A549 (cell line): ENCODE data around the gene PKNOX1. TPM values are rescaled to one million over a fixed set of nuclear protein-coding genes. Genes with fewer than 3 reads are reported as not detected.
A peak's percentile ranks its signal among the peaks of the same experiment; 100 is the strongest.

ENCODE experiments used
- ATAC-seq, 2 experiments: fragments of 200-7000 bp in 1 of 2; fragments of >200 bp in 1 of 2; cut with Nextera tagmentation in 1 of 2; cut with Tn5 transposase in 1 of 2; 3 replicates each; pipeline versions ENCODE4 v1.8.0 to v1.9.1; 2018 to 2020; ENCODE audit warnings: mild to moderate bottlenecking in 1 of 2, moderate library complexity in 1 of 2
- CTCF ChIA-PET: fragments of 300-600 bp; sonication (Branson Sonifier 250); formaldehyde crosslinking; extraction: SDS; loops from one replicate; lab custom pipeline; 2021; ENCODE audit warnings: antibody characterized with exemption, inconsistent platforms; lab: Yijun Ruan, JAX
- POLR2A ChIA-PET: fragments of 350-600 bp; formaldehyde crosslinking; extraction: SDS; loops from one replicate; lab custom pipeline; 2021; ENCODE audit warnings: antibody characterized with exemption, inconsistent platforms; lab: Yijun Ruan, JAX
- DNase-seq, 2 experiments: peaks; one replicate each; pipeline versions ENCODE4 v3.0.0 to v3.0.0-alpha.2; 2011 to 2016; ENCODE audit warnings: low read depth in 1 of 2, low spot score in 1 of 2
- FAIRE-seq: peaks from 2 replicates; lab custom pipeline; 2011; peaks lifted over from hg19 to GRCh38; lab: Jason Lieb, UNC
- H3K27ac ChIP-seq, 2 experiments: fragments of >200 bp; sonication (Bioruptor Twin); formaldehyde crosslinking; 3 replicates each; pipeline ENCODE4 v1.5.1; 2016 to 2017
- H3K4me1 ChIP-seq: fragments of >200 bp; sonication (Bioruptor Twin); formaldehyde crosslinking; 3 replicates; pipeline ENCODE4 v1.6.1; 2016
- H3K4me2 ChIP-seq: fragments of >200 bp; sonication (Bioruptor Twin); formaldehyde crosslinking; 3 replicates; pipeline ENCODE4 v1.6.1; 2016
- H3K4me3 ChIP-seq: fragments of >200 bp; sonication (Bioruptor Twin); formaldehyde crosslinking; 3 replicates; pipeline ENCODE4 v1.5.1; 2016
- H3K9me3 ChIP-seq: fragments of >200 bp; sonication (Bioruptor Twin); formaldehyde crosslinking; 3 replicates; pipeline ENCODE4 v1.6.1; 2016
- BHLHE40 ChIP-seq: IDR thresholded peaks from 2 replicates; pipeline ENCODE4 v1.6.1; 2012; ENCODE audit warnings: low read depth, low read length, inconsistent platforms
- CBX8 ChIP-seq: fragments of 200-600 bp; sonication (generic); IDR thresholded peaks from 2 replicates; pipeline ENCODE4 v1.6.1; 2016
- CEBPB ChIP-seq, 2 experiments: fragments of >200 bp in 1 of 2; sonication (Bioruptor Twin) in 1 of 2; formaldehyde crosslinking in 1 of 2; IDR thresholded peaks; 2 replicates each; pipeline ENCODE4 v1.6.1; 2012 to 2016
- CHD4 ChIP-seq: fragments of 200-600 bp; sonication (generic); IDR thresholded peaks from 2 replicates; pipeline ENCODE4 v1.6.1; 2016; ENCODE audit warnings: antibody characterized with exemption, mild to moderate bottlenecking, borderline replicate concordance
- EHF ChIP-seq: fragments of 250-450 bp; sonication (Bioruptor Pico); IDR thresholded peaks from 2 replicates; pipeline ENCODE4 v1.5.0; 2020; ENCODE audit warnings: mild to moderate bottlenecking
- ESRRA ChIP-seq: fragments of 150-350 bp; IDR thresholded peaks from 2 replicates; pipeline ENCODE4 v1.6.1; 2014; ENCODE audit warnings: mild to moderate bottlenecking, low read length, borderline replicate concordance
- FOSB ChIP-seq: fragments of 250-450 bp; sonication (Bioruptor Pico); IDR thresholded peaks from 2 replicates; pipeline ENCODE4 v1.5.0; 2020; ENCODE audit warnings: mild to moderate bottlenecking, moderate library complexity
- FOSL2 ChIP-seq, 2 experiments: fragments of 450-650 bp in 1 of 2; fragments of >200 bp in 1 of 2; sonication (Bioruptor Twin) in 1 of 2; formaldehyde crosslinking; IDR thresholded peaks; 2 replicates each; pipeline versions ENCODE4 v1.5.0 to v1.6.1; 2016 to 2020; ENCODE audit warnings: mild to moderate bottlenecking in 1 of 2, moderate library complexity in 1 of 2
- FOXS1 ChIP-seq: fragments of 250-450 bp; sonication (Bioruptor Pico); IDR thresholded peaks from 2 replicates; pipeline ENCODE4 v1.5.0; 2020; ENCODE audit warnings: mild to moderate bottlenecking, moderate library complexity
- GATA3 ChIP-seq: IDR thresholded peaks from 2 replicates; pipeline ENCODE4 v1.6.1; 2012; ENCODE audit warnings: borderline replicate concordance
- HOXA7 ChIP-seq: fragments of 250-450 bp; sonication (Bioruptor Pico); IDR thresholded peaks from 2 replicates; pipeline ENCODE4 v1.5.0; 2020; ENCODE audit warnings: mild to moderate bottlenecking, moderate library complexity
- HOXB13 ChIP-seq: fragments of 250-450 bp; sonication (Bioruptor Pico); IDR thresholded peaks from 2 replicates; pipeline ENCODE4 v1.5.0; 2020; ENCODE audit warnings: low read depth, mild to moderate bottlenecking, moderate library complexity
- HOXB5 ChIP-seq: fragments of 250-450 bp; sonication (Bioruptor Pico); IDR thresholded peaks from 2 replicates; pipeline ENCODE4 v1.5.0; 2020; ENCODE audit warnings: mild to moderate bottlenecking, moderate library complexity
- JUN ChIP-seq, 2 experiments: fragments of >200 bp; sonication (Bioruptor Twin); formaldehyde crosslinking; IDR thresholded peaks; 2 replicates in 1 of 2; 3 replicates in 1 of 2; pipeline ENCODE4 v1.6.1; 2016 to 2017
- KDM1A ChIP-seq: fragments of 200-600 bp; sonication (generic); IDR thresholded peaks from 2 replicates; pipeline ENCODE4 v1.6.1; 2016; ENCODE audit warnings: low read depth, mild to moderate bottlenecking
- KDM5A ChIP-seq: fragments of 200-600 bp; sonication (generic); IDR thresholded peaks from 2 replicates; pipeline ENCODE4 v1.6.1; 2016; ENCODE audit warnings: antibody characterized with exemption, mild to moderate bottlenecking
- NPAS2 ChIP-seq: fragments of 250-450 bp; sonication (Bioruptor Pico); IDR thresholded peaks from 2 replicates; pipeline ENCODE4 v1.8.0; 2022; ENCODE audit warnings: mild to moderate bottlenecking, moderate library complexity, borderline replicate concordance
- PHF8 ChIP-seq: fragments of 200-600 bp; sonication (generic); IDR thresholded peaks from 2 replicates; pipeline ENCODE4 v1.6.1; 2016; ENCODE audit warnings: low read depth, mild to moderate bottlenecking, antibody characterized with exemption, moderate library complexity, borderline replicate concordance
- RAD21 ChIP-seq, 2 experiments: fragments of >200 bp in 1 of 2; sonication (Bioruptor Twin) in 1 of 2; formaldehyde crosslinking in 1 of 2; IDR thresholded peaks in 1 of 2; conservative IDR thresholded peaks in 1 of 2; 2 replicates in 1 of 2; 3 replicates in 1 of 2; pipeline ENCODE4 v1.6.1; 2012 to 2018; ENCODE audit warnings: inconsistent platforms in 1 of 2
- RCOR1 ChIP-seq: fragments of 150-350 bp; IDR thresholded peaks from 2 replicates; pipeline ENCODE4 v1.6.1; 2014; ENCODE audit warnings: antibody characterized with exemption, low read length, low read depth
- RFX5 ChIP-seq: fragments of 450-650 bp; IDR thresholded peaks from 2 replicates; pipeline ENCODE4 v1.7.1; 2014; ENCODE audit warnings: antibody characterized with exemption, mild to moderate bottlenecking, moderate library complexity
- RNF2 ChIP-seq: fragments of 200-600 bp; sonication (generic); IDR thresholded peaks from 2 replicates; pipeline ENCODE4 v1.6.1; 2016; ENCODE audit warnings: low read depth, mild to moderate bottlenecking, antibody characterized with exemption, moderate library complexity, borderline replicate concordance
- WGBS: methylation state at CpG from one replicate; pipeline ENCODE4 v1.1.6; 2017; ENCODE audit errors: missing lambda C conversion rate; 5-methylcytosine and 5-hydroxymethylcytosine counted together
- polyA plus RNA-seq, 4 experiments: library from polyadenylated mRNA; depleted of rRNA in 3 of 4; stranded (reverse); fragments of >200 nt; fragmentation: RNase III in 1 of 4; extraction: RNeasy Plus Mini Kit Qiagen cat#74134 plus additional on column Dnase treatment in 1 of 4; gene quantifications; 2 replicates in 3 of 4; 3 replicates in 1 of 4; pipeline ENCODE4 v1.2.3, GENCODE V29; 2011 to 2017
- TF ChIP-seq, protein P1 (sequence below): fragments of 150-350 bp; IDR thresholded peaks from 2 replicates; pipeline ENCODE4 v1.6.1; 2014; ENCODE audit warnings: low read depth, mild to moderate bottlenecking, low read length
- TF ChIP-seq, protein P2 (sequence below): fragments of 200-600 bp; sonication (generic); IDR thresholded peaks from 2 replicates; pipeline ENCODE4 v1.6.1; 2016; ENCODE audit warnings: antibody characterized with exemption, mild to moderate bottlenecking, moderate library complexity
- TF ChIP-seq, protein P3 (sequence below): IDR thresholded peaks from 2 replicates; pipeline ENCODE4 v1.6.1; 2012; ENCODE audit warnings: low read depth, borderline replicate concordance
- TF ChIP-seq, protein P4 (sequence below): fragments of >200 bp; sonication (Bioruptor Twin); formaldehyde crosslinking; IDR thresholded peaks from 3 replicates; pipeline ENCODE4 v1.5.1; 2016
- TF ChIP-seq, protein P5 (sequence below): fragments of 250-450 bp; sonication (Bioruptor Pico); IDR thresholded peaks from 2 replicates; pipeline ENCODE4 v1.5.0; 2020; ENCODE audit warnings: low read depth, mild to moderate bottlenecking, moderate library complexity
- TF ChIP-seq, protein P6 (sequence below): fragments of >200 bp; sonication (Bioruptor Twin); formaldehyde crosslinking; IDR thresholded peaks from 3 replicates; pipeline ENCODE4 v1.6.1; 2016
- TF ChIP-seq, protein P7 (sequence below): fragments of >200 bp; sonication (Bioruptor Twin); formaldehyde crosslinking; IDR thresholded peaks from 2 replicates; pipeline ENCODE4 v1.6.1; 2016

PKNOX1 gene
- polyA plus RNA-seq, 2 of the 4 experiments (the other 2 are of a cell fraction), result 3.9 to 16.3 TPM

DNA sequence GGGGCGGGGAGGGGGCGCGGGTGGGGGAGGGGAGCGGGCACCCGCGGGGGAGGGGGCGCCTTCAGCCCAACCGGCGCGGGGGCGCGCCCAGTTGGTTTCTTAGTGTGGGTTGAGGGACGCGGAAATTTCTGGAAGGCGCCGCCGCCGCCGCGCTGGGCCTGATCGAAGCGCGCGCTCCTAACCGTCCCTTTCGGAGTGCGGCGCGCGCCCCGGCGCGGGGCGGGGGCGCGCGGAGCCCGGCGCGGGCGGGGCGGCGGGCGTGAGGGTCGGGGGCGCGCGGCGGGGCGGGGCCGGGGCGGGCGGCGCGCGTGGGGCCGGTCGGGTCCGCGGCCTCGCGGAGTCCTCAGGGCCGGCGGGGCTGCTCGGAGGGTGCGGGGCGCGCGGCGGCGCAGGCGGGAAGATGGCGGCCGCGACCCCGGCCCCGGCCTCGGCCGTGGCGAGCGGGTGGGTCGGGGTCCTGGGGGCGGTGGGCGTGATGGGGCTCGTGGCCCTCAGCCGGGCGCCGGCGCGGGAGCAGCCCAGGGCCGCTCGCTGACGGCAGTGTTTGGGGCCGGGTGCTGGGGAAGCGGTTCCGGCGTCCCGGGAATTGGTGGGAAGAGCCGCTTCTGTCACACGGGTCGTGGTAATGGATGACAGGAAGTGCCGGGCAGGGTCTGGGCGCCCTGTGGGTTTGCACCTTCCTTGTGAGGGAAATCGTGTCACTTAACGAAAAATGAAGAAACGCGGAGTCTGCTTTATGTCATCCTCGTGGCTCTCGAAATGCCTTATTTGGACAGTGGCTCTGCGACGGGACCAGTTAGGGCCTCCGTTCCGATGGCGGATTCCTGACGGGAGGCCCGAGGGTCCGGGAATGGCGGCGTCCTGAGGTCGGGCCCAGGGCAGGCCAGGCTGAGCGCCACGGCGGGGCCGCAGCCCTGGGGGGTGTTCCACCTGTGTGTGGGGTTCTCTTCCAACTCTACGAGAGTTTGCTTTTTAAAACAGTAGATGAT, 764 bp downstream of the PKNOX1 start:
- Histone ChIP-seq H3K27ac (peak overlapping the region; percentile 99 to 100), H3K4me3 (peak overlapping the region; percentile 91), H3K4me2 (peak overlapping the region; percentile 91), H3K9me3 (no peaks in the 10 kb centered on the region), H3K4me1 (peaks cover 14% of the 10 kb centered on the region; the same call in 2 of the 3 replicates)
- POLR2A ChIA-PET, result no interaction called here
- ATAC-seq, result peak; percentile 18 to 47
- CTCF ChIA-PET, result no interaction called here
- DNase-seq, result peak; percentile 35 to 56
- under 1% methylated on average over 19 of the region's 125 CpGs for WGBS
- FAIRE-seq, result no peak
- no peak for TF ChIP-seq EHF (CRISPR knock-in tag)
- TF ChIP-seq, protein P1, sequence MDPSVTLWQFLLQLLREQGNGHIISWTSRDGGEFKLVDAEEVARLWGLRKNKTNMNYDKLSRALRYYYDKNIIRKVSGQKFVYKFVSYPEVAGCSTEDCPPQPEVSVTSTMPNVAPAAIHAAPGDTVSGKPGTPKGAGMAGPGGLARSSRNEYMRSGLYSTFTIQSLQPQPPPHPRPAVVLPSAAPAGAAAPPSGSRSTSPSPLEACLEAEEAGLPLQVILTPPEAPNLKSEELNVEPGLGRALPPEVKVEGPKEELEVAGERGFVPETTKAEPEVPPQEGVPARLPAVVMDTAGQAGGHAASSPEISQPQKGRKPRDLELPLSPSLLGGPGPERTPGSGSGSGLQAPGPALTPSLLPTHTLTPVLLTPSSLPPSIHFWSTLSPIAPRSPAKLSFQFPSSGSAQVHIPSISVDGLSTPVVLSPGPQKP, result no peak
- no peak for TF ChIP-seq ESRRA
- TF ChIP-seq HOXB13 (CRISPR knock-in tag), result no peak
- no peak for TF ChIP-seq FOSL2 (IDR thresholded peaks at IDR 0.05)
- TF ChIP-seq FOSL2 (CRISPR knock-in tag; IDR thresholded peaks at IDR 0.05), result no peak
- TF ChIP-seq, protein P2, sequence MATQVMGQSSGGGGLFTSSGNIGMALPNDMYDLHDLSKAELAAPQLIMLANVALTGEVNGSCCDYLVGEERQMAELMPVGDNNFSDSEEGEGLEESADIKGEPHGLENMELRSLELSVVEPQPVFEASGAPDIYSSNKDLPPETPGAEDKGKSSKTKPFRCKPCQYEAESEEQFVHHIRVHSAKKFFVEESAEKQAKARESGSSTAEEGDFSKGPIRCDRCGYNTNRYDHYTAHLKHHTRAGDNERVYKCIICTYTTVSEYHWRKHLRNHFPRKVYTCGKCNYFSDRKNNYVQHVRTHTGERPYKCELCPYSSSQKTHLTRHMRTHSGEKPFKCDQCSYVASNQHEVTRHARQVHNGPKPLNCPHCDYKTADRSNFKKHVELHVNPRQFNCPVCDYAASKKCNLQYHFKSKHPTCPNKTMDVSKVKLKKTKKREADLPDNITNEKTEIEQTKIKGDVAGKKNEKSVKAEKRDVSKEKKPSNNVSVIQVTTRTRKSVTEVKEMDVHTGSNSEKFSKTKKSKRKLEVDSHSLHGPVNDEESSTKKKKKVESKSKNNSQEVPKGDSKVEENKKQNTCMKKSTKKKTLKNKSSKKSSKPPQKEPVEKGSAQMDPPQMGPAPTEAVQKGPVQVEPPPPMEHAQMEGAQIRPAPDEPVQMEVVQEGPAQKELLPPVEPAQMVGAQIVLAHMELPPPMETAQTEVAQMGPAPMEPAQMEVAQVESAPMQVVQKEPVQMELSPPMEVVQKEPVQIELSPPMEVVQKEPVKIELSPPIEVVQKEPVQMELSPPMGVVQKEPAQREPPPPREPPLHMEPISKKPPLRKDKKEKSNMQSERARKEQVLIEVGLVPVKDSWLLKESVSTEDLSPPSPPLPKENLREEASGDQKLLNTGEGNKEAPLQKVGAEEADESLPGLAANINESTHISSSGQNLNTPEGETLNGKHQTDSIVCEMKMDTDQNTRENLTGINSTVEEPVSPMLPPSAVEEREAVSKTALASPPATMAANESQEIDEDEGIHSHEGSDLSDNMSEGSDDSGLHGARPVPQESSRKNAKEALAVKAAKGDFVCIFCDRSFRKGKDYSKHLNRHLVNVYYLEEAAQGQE, result no peak
- TF ChIP-seq NPAS2 (CRISPR knock-in tag), result no peak
- TF ChIP-seq JUN (IDR thresholded peaks at IDR 0.05), result peak in 1 of 2 experiments; percentile 37; a peak in 1 of 5 replicates
- TF ChIP-seq FOSB, result no peak
- no peak for TF ChIP-seq CEBPB (IDR thresholded peaks at IDR 0.05)
- TF ChIP-seq FOXS1 (CRISPR knock-in tag), result no peak
- TF ChIP-seq RCOR1, result no peak
- no peak for TF ChIP-seq HOXB5 (CRISPR knock-in tag)
- TF ChIP-seq BHLHE40, result no peak
- no peak for TF ChIP-seq RAD21 (conservative IDR thresholded peaks at IDR 0.05 in 1 of 2, IDR thresholded peaks at IDR 0.05 in 1 of 2)
- no peak for TF ChIP-seq RNF2
- peak; percentile 28; the same call in 1 of the 2 replicates for TF ChIP-seq PHF8
- TF ChIP-seq, protein P3, sequence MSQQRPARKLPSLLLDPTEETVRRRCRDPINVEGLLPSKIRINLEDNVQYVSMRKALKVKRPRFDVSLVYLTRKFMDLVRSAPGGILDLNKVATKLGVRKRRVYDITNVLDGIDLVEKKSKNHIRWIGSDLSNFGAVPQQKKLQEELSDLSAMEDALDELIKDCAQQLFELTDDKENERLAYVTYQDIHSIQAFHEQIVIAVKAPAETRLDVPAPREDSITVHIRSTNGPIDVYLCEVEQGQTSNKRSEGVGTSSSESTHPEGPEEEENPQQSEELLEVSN, result no peak
- no peak for TF ChIP-seq KDM5A
- no peak for TF ChIP-seq HOXA7 (CRISPR knock-in tag)
- TF ChIP-seq, protein P4, sequence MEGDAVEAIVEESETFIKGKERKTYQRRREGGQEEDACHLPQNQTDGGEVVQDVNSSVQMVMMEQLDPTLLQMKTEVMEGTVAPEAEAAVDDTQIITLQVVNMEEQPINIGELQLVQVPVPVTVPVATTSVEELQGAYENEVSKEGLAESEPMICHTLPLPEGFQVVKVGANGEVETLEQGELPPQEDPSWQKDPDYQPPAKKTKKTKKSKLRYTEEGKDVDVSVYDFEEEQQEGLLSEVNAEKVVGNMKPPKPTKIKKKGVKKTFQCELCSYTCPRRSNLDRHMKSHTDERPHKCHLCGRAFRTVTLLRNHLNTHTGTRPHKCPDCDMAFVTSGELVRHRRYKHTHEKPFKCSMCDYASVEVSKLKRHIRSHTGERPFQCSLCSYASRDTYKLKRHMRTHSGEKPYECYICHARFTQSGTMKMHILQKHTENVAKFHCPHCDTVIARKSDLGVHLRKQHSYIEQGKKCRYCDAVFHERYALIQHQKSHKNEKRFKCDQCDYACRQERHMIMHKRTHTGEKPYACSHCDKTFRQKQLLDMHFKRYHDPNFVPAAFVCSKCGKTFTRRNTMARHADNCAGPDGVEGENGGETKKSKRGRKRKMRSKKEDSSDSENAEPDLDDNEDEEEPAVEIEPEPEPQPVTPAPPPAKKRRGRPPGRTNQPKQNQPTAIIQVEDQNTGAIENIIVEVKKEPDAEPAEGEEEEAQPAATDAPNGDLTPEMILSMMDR, result no peak
- TF ChIP-seq GATA3, result no peak
- TF ChIP-seq CBX8, result no peak
- TF ChIP-seq CHD4, result no peak
- no peak for TF ChIP-seq KDM1A
- TF ChIP-seq, protein P5, sequence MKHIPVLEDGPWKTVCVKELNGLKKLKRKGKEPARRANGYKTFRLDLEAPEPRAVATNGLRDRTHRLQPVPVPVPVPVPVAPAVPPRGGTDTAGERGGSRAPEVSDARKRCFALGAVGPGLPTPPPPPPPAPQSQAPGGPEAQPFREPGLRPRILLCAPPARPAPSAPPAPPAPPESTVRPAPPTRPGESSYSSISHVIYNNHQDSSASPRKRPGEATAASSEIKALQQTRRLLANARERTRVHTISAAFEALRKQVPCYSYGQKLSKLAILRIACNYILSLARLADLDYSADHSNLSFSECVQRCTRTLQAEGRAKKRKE (CRISPR knock-in tag), result no peak
- TF ChIP-seq, protein P6, sequence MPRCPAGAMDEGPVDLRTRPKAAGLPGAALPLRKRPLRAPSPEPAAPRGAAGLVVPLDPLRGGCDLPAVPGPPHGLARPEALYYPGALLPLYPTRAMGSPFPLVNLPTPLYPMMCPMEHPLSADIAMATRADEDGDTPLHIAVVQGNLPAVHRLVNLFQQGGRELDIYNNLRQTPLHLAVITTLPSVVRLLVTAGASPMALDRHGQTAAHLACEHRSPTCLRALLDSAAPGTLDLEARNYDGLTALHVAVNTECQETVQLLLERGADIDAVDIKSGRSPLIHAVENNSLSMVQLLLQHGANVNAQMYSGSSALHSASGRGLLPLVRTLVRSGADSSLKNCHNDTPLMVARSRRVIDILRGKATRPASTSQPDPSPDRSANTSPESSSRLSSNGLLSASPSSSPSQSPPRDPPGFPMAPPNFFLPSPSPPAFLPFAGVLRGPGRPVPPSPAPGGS, result 0 out of 3 replicates have a peak, but pooled peaks have one; percentile 34
- no peak for TF ChIP-seq RFX5
- TF ChIP-seq, protein P7, sequence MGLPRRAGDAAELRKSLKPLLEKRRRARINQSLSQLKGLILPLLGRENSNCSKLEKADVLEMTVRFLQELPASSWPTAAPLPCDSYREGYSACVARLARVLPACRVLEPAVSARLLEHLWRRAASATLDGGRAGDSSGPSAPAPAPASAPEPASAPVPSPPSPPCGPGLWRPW, result no peak
